Activated CD4-positive, alpha-beta T cell treated with anti-CD3 and anti-CD28 coated beads for 4 hours (primary cell): Measurements from ENCODE around the gene PPIL1.

Experiments used
- DNase-seq, 2 donors: peaks; one replicate each; pipeline ENCODE4 v3.0.0-alpha.2; 2020

Gene PPIL1

GRCh38 chr6:36853325-36853724, 21.3 kb downstream of the PPIL1 start:
- DNase-seq: no peak

GRCh38 chr6:36852481-36853147, 22.0 kb downstream of the PPIL1 start:
- no peak for DNase-seq

GRCh38 chr6:36851626-36852025, 23.0 kb downstream of the PPIL1 start:
- DNase-seq: no peak

GRCh38 chr6:36851149-36851614, 23.4 kb downstream of the PPIL1 start:
- peak in 1 of 2 donors; percentile 44 for DNase-seq

GRCh38 chr6:36850021-36850420, 24.6 kb downstream of the PPIL1 start:
- DNase-seq: no peak

GRCh38 chr6:36848658-36849441, 25.8 kb downstream of the PPIL1 start:
- DNase-seq: no peak

- no peak for DNase-seq
These were observed 26.6 kb downstream of the PPIL1 start for GRCh38 chr6:36847991-36848390.

- DNase-seq: no peak
These were observed 27.5 kb downstream of the PPIL1 start for GRCh38 chr6:36847152-36847551.

- DNase-seq: no peak
These were observed 29.4 kb downstream of the PPIL1 start for GRCh38 chr6:36845233-36845632.

GRCh38 chr6:36844232-36845170, 30.1 kb downstream of the PPIL1 start:
- no peak for DNase-seq

- DNase-seq: no peak
These were observed 31.4 kb downstream of the PPIL1 start for GRCh38 chr6:36843170-36843569.

- no peak for DNase-seq
These were observed 32.8 kb downstream of the PPIL1 start for GRCh38 chr6:36841756-36842155.

- DNase-seq: peak; percentile 29 to 36
These were observed 33.9 kb downstream of the PPIL1 start for GRCh38 chr6:36840432-36841403.

GRCh38 chr6:36839749-36840431, 34.7 kb downstream of the PPIL1 start:
- peak; percentile 37 to 44 for DNase-seq

GRCh38 chr6:36838896-36839748, 35.5 kb downstream of the PPIL1 start, which contains the start of gene CPNE5:
Gene CPNE5, minus strand, starts transcription at chr6:36839444. Its CDS starts 67 bp downstream, at chr6:36839377.
- DNase-seq: peak; percentile 8 to 14

GRCh38 chr6:36837686-36838085, 36.9 kb downstream of the PPIL1 start:
- DNase-seq: no peak

- DNase-seq: no peak
These were observed 37.6 kb downstream of the PPIL1 start for GRCh38 chr6:36837022-36837339.

- no peak for DNase-seq
These were observed 38.2 kb downstream of the PPIL1 start for GRCh38 chr6:36836111-36837021.
